CMK (cell line): ENCODE measurements around the gene USP10.
A peak's percentile ranks its signal among the peaks of the same experiment; 100 is the strongest.

Source experiments
- DNase-seq: peaks from one replicate; pipeline ENCODE4 v3.0.0-alpha.2; 2010; ENCODE audit warnings: low read depth

Gene USP10, protein sequence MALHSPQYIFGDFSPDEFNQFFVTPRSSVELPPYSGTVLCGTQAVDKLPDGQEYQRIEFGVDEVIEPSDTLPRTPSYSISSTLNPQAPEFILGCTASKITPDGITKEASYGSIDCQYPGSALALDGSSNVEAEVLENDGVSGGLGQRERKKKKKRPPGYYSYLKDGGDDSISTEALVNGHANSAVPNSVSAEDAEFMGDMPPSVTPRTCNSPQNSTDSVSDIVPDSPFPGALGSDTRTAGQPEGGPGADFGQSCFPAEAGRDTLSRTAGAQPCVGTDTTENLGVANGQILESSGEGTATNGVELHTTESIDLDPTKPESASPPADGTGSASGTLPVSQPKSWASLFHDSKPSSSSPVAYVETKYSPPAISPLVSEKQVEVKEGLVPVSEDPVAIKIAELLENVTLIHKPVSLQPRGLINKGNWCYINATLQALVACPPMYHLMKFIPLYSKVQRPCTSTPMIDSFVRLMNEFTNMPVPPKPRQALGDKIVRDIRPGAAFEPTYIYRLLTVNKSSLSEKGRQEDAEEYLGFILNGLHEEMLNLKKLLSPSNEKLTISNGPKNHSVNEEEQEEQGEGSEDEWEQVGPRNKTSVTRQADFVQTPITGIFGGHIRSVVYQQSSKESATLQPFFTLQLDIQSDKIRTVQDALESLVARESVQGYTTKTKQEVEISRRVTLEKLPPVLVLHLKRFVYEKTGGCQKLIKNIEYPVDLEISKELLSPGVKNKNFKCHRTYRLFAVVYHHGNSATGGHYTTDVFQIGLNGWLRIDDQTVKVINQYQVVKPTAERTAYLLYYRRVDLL

DNA sequence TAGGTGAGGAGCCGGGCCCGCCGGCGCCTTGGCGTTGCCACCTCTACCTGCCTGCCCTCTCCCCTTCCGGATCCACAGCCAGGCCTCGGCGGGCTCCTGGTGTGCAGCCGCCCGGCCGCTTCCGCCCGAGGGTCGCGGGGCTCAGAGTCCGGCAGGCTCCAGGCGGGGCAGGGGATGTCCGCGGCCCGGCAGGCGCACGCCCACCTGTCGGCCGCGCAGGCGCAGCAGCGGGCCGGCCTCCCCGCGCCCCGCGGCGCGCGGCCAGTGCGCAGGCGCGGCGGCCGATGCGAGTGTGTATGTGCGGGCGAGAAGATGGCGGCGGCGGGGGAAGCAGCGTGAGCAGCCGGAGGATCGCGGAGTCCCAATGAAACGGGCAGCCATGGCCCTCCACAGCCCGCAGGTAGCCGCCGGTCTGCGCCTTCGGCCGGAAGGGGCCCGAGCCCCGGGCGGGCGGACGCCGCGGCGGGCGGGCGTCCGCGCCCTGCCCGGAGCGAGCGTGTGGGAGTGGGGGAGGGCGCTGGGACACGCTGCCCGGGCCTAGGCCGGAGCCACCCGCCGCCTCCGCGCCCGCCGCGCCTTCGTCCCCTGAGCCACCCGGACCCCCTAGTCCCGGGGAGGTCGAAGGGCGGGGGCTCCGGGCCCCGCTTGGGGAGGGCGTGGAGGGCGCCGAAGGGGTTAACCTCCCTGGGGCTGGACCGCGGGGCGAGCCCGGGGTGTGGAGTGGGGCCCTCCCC, at the start of gene USP10:
Gene USP10 (plus strand): TSS at position 289 of the 734 bp plus-strand sequence. CDS start 91 bp downstream, at position 380.
- peak; percentile 67 for DNase-seq

- no peak for DNase-seq
Observed at GRCh38 chr16:84650062-84650991, 49.5 kb upstream of the USP10 start.

DNA sequence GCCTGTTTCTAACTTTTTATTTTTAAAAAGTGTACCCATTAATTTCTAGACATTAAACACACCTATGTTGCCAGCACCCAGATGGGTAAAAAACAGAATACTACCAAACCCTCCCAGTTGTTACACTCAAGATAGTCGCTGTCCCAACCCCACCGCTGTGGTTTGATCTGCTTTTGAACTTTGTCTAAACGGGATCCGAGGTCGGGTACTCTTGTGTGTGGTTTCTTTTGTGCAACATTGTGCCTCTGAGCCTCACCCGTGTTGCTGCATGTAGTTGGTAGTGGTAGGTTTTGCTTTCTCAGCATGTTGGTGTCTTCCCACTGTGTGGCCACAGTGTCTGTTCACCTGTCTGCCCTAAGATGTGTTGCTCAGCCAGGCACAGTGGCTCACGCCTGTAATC, 47.2 kb upstream of the USP10 start:
- no peak for DNase-seq

- no peak for DNase-seq
Observed at GRCh38 chr16:84654238-84654637, 45.6 kb upstream of the USP10 start.

GRCh38 chr16:84654998-84655397, 44.8 kb upstream of the USP10 start:
- DNase-seq, result no peak

DNA sequence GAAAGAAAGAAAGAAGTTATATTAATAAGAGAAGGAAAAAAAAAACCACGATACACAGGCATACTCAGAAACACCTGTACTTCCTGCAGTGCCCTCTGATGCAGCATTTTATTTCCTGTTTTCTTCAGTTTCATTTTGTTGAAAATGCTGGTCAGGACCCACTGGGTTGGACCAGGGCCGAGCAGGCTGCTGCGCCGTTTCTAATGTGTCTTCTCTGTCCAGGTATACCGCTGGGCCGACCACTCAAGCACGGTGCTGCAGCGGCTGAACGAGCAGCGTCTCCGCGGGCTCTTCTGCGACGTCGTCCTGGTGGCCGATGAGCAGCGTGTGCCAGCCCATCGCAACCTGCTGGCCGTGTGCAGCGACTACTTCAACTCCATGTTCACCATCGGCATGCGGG, 43.2 kb upstream of the USP10 start:
- no peak for DNase-seq

- DNase-seq, result no peak
Observed at GRCh38 chr16:84657229-84657837, 42.5 kb upstream of the USP10 start.

DNA sequence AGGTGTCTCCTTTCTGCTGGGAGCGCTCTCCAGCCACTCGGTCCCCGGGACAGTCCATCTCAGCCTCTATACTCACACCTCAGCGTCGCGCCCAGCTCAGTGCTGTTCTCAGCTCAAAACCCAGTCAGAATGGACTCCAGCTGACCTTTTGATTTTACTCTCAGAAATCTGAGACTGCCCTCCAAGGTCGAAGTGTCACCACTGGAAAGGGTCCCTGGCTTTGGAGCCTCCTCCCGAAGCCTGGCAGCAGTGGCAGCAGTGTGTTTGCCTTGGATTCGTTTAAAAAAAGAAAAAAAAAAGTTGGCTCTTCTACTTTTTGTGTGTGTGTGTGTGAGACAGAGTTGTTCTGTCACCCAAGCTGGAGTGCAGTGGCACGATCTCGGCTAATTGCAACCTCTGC, 41.1 kb upstream of the USP10 start:
- no peak for DNase-seq

DNA sequence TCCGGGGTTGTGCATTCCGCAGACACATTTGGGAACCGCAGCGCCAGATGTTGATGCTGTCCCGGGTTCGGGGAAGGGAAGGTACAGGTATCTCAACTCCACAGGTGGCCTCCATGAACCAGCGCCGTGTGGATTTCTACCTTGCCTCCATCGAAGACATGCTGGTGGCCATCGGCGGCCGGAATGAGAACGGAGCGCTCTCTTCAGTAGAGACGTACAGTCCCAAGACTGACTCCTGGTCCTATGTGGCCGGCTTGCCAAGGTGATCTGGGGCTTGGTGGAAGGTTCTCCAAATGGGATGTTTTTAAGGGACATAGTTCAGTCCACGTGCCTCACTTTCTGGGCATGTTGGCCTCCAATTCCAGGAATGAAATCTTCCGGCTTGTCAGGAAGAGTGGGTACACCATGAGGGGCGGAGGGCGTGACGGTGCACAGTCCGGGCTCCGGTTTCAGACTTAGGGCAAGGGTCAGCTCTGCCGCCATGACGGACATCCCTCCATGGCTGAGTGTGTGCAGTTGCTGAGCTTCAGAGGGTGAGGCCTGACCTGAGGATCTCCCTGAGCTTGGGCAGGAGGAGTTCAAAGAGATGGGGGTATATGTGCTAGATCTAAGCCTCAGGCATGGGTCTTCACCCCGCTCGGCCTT, 40.0 kb upstream of the USP10 start:
- no peak for DNase-seq

GRCh38 chr16:84660973-84661372, 38.8 kb upstream of the USP10 start:
- DNase-seq, result no peak

DNA sequence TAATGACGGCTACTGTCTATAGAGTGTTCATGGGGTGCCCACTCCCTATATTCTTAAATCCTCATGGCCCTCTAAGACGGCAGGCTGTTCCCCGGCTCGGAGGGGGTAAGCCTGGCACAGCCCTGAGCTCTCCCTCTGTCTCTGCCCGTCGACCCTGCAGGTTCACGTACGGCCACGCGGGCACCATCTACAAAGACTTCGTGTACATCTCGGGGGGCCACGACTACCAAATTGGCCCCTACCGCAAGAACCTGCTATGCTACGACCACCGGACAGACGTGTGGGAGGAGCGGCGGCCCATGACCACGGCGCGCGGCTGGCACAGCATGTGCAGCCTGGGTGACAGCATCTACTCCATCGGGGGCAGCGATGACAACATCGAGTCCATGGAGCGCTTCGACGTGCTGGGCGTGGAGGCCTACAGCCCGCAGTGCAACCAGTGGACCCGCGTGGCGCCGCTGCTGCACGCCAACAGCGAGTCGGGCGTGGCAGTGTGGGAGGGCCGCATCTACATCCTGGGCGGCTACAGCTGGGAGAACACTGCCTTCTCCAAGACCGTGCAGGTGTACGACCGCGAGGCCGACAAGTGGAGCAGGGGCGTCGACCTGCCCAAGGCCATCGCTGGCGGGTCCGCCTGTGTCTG, 38.3 kb upstream of the USP10 start:
- no peak for DNase-seq

- DNase-seq, result no peak
Observed at GRCh38 chr16:84662471-84662870, 37.3 kb upstream of the USP10 start.

- no peak for DNase-seq
Observed at GRCh38 chr16:84663433-84664101, 36.2 kb upstream of the USP10 start.

DNA sequence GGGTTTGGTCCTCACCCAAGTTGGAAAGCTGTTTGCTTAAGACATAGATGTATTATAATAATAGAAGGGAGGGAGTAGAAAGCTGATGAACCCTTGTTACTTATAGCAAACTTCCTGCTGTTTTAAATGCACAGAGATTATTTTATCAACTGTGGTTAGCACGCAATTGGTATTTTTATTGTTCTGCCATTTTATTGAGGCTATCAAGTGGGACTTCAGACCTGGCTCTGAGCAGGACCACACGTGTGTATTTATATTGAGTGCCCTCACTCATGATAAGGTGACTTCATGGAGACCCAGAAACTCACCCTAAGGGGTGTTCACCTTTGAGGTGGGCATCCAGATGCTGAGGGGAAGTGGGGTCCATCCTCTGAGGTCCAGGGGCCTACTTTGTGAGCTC, 34.4 kb upstream of the USP10 start:
- no peak for DNase-seq

DNA sequence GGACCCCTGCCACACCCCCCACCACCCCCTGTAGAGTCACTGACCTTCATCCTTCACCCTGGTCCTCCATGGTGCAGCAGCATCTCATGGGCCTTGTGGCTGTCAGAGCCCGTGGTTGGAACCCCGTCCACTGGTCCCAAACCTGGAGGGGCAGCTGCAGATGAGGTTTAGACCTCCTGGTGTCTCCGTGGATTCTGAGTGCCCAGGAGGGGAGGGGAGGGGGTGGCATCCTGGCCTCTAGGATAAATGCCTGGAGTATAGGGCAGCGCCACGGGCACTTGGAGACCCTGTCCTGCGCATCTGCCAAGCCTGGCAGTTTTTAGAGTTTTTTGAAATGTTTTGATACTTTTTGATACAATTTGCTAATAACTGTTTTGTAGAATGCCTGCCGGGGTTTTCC, 34.0 kb upstream of the USP10 start:
- no peak for DNase-seq

GRCh38 chr16:84667600-84668309, 32.0 kb upstream of the USP10 start:
- DNase-seq, result no peak

DNA sequence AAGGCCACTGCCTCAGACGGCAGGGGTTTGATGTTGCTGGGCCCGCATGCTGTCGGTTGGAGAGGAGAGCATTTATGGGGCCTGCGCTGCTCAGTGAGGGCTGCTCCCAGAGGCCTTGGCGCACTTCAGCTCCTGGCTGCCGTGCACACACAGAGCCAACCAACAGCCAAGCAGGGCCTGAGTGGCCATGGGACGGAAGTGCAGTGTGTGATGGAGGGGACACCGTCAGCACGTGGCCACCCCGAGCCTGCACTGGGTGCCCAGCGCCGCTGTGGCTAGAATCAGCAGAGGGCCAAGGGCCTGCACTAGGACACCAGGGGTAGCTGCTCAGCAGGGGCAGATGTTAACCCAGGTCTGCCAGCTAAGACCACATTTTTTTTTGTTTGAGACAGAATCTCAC, 29.7 kb upstream of the USP10 start:
- DNase-seq, result no peak

DNA sequence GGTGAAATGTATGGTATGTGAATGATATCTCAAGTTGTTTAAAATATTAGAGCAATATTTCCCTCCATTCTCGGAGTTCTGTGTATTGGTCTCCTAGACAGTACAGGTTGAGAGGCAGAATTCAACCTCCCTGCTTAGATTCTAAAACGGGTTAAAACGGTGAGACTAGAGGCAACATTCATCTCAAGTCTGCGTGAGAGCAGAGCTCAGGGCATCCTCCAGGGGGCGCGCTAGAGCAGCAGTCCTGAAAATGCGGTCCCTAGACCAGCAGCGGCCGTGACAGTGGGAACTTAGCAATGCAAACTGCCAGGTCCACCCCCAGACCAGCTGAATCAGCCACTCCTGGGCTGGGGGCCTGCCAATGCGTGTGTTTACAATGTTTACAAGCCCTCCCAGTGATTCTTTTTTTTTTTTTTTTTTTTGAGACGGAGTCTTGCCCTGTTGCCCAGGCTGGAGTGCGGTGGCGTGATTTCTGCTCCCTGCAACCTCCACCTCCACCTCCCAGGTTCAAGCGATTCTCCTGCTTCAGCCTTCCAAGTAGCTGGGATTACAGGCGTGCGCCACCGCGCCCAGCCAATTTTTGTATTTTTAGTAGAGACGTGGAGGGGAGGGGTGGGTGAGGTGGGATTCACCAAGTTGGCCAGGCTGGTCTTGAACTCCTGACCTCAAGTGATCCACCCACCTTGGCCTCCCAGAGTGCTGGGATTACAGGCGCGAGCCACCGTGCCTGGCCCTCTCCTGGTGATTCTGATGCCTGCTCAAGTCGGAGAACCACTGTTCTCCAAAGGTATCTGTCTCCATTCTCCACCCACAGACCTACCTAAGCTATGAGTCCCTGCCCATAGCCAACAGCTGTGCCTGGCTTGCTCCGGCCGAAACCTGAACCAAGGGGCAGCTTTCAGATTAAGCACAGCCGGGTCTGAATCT, 27.3 kb upstream of the USP10 start:
- DNase-seq, result peak; percentile 37
